Choroid plexus epithelial cell (primary cell): ENCODE data around the gene ZC3H13.
"Not testable (repeated sequence)": the region's sequence is repeated elsewhere in the genome, so short reads cannot be mapped to it uniquely, and the experiment has no call there.

ENCODE experiments used
- DNase-seq: peaks from one replicate; pipeline ENCODE4 v3.0.0-alpha.2; 2010; ENCODE audit warnings: low read depth
- H3K4me3 ChIP-seq: 2 replicates; pipeline ENCODE4 v1.5.1; 2011; ENCODE audit warnings: low read depth, mild to moderate bottlenecking, control low read depth, low read length, moderate library complexity
- CTCF ChIP-seq: conservative IDR thresholded peaks from 2 replicates; pipeline ENCODE4 v1.5.1; 2011; ENCODE audit warnings: low read depth, mild to moderate bottlenecking, control low read depth, inconsistent platforms, low read length, moderate library complexity

ZC3H13 gene

DNA sequence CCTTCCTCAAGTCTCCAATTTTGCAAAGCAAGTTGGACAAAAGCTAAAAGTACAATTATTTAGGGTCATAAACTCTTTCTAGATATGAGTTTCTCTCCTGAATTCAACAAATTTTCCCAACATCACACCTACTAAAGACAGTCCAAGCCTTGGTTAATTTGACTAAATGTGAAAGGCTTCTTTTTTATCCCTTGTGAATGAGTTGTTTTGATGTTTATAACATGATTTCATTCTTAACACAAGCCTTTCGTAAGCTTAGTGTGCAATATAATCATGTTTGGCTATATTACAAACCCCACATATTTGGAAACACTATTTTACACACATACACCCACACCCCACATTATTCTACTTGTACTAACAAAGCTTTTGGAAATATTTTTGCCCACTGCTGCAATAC is 57.3 kb downstream of the ZC3H13 start:
- no peak overlapping the region for H3K4me3 ChIP-seq
- DNase-seq = no peak
- no peak for TF ChIP-seq CTCF

DNA sequence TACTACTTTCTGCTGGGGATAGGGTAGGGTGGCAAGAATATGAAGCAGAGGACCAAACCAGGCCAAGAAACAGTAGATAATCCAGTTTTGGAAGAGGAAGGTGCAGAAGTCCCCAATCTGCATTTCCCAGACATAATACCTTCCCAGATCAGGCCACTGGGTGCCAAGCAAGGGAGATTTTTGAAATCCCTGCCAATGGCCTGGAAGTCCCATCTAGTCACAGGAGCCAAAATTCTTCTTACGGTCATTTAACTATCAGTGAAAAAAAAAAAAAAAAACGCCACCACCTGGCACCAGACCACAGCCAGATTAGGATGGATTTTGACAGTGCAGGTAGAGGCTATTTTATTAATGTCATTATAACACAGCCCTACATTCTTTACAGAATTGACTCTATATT is 57.8 kb downstream of the ZC3H13 start:
- DNase-seq = no peak

GRCh38 chr13:45989607-45990006 is 62.9 kb downstream of the ZC3H13 start:
- TF ChIP-seq CTCF = no peak
- DNase-seq = peak; percentile 89

More for the DNA sequence above, 57.8 kb downstream of the ZC3H13 start:
- no peak overlapping the region for H3K4me3 ChIP-seq
- no peak for TF ChIP-seq CTCF

DNA sequence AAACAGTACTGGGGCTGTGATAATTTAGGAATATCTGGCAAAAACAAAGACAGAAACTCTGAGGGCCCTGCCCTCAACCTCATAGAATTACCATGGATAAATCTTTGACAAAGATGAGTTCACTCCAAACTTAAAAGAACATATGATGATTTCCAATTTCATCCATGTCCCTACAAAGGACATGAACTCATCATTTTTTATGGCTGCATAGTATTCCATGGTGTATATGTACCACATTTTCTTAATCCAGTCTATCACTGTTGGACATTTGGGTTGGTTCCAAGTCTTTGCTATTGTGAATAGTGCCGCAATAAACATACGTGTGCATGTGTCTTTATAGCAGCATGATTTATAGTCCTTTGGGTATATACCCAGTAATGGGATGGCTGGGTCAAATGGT is 71.4 kb downstream of the ZC3H13 start:
- not testable (repeated sequence) for H3K4me3 ChIP-seq, DNase-seq

More at GRCh38 chr13:45989607-45990006, 62.9 kb downstream of the ZC3H13 start:
- no peak overlapping the region for H3K4me3 ChIP-seq

- H3K4me3 ChIP-seq = no peak overlapping the region
- TF ChIP-seq CTCF = no peak
- no peak for DNase-seq
Observed at GRCh38 chr13:45975337-45975736, 77.2 kb downstream of the ZC3H13 start.

GRCh38 chr13:45974500-45974899 is 78.0 kb downstream of the ZC3H13 start:
- no peak for DNase-seq
- H3K4me3 ChIP-seq = no peak overlapping the region
- TF ChIP-seq CTCF = no peak

- no peak for DNase-seq
- no peak overlapping the region for H3K4me3 ChIP-seq
- no peak for TF ChIP-seq CTCF
Observed at GRCh38 chr13:45967589-45967988, 85.0 kb downstream of the ZC3H13 start.

- no peak for DNase-seq
Observed at GRCh38 chr13:45966715-45967114, 85.8 kb downstream of the ZC3H13 start.

More at GRCh38 chr13:45966715-45967114, 85.8 kb downstream of the ZC3H13 start:
- no peak for TF ChIP-seq CTCF
- H3K4me3 ChIP-seq = no peak overlapping the region
